ENCODE measurements around the gene CADPS.

DNA sequence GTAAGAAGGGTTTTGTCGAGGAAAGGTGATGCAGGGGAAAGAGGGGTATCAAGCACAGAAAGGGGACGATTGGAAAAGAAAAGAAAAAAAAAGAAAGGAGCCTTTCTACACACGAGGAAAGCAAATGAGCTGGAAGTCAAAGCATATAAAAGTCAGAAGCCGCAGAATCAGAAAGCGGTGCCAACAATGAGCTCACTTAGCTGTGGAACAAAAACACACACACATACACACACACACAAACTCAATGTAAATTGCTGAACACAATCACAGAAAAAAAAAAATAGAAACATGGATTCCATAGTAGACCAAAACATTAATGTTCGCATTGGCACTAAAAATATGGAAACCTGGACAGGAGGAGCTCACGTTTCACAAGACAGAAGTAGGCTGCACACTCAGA, 438.4 kb downstream of the CADPS start:
- TF ChIP-seq, protein P1, sequence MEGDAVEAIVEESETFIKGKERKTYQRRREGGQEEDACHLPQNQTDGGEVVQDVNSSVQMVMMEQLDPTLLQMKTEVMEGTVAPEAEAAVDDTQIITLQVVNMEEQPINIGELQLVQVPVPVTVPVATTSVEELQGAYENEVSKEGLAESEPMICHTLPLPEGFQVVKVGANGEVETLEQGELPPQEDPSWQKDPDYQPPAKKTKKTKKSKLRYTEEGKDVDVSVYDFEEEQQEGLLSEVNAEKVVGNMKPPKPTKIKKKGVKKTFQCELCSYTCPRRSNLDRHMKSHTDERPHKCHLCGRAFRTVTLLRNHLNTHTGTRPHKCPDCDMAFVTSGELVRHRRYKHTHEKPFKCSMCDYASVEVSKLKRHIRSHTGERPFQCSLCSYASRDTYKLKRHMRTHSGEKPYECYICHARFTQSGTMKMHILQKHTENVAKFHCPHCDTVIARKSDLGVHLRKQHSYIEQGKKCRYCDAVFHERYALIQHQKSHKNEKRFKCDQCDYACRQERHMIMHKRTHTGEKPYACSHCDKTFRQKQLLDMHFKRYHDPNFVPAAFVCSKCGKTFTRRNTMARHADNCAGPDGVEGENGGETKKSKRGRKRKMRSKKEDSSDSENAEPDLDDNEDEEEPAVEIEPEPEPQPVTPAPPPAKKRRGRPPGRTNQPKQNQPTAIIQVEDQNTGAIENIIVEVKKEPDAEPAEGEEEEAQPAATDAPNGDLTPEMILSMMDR (IDR thresholded peaks at IDR 0.05), result no peak
- TF ChIP-seq POLR2A (IDR thresholded peaks at IDR 0.05), result no peak

All from sigmoid colon (tissue), 3 donors.